NCI-H446 (cell line): ENCODE results near the gene TBC1D13.
"Not testable (repeated sequence)": the region's sequence is repeated elsewhere in the genome, so short reads cannot be mapped to it uniquely, and the experiment has no call there.

Source experiments
- DNase-seq, 2 experiments: peaks; one replicate each; lab custom pipeline; 2025; lab: John Stamatoyannopoulos, UW

Gene TBC1D13

DNA sequence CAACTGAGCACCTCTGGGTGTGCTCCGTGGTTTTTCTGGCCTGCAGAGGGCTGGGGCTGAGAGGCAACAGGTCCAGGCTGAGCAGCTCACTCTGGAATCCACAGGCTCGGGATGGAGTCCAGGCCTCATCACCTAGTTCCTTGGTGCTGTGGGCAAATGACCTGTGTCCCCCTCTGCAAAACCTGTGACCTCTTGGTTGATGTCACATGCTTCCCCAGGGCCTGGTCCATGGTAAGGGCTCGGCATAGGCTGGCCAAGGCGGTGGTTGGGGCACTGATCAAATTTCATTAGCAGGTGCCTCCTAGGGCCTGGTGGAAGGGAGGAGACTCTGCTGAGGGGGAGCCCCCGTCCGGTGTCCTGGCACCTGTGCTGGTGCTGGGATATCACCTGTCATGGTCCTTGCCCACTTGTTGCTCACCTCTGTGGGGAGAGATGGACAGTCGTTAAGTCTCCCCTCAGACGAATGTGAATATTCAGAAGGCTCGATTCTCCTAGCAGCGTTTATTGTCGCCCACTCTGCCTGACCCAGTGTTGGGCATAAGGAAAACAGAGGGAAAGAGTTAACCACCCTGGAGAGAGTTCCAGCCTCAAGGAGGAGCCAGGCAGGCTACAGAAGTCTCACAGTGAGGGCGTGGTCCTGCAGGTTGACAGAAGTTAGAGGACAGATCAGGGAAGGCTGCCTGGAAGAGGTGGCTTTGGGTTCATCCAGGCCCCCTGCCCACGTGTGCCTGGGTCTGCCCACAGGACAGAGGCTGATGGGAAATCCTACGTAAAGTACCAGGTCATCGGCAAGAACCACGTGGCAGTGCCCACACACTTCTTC, 34.7 kb downstream of the TBC1D13 start:
- DNase-seq: no peak

DNA sequence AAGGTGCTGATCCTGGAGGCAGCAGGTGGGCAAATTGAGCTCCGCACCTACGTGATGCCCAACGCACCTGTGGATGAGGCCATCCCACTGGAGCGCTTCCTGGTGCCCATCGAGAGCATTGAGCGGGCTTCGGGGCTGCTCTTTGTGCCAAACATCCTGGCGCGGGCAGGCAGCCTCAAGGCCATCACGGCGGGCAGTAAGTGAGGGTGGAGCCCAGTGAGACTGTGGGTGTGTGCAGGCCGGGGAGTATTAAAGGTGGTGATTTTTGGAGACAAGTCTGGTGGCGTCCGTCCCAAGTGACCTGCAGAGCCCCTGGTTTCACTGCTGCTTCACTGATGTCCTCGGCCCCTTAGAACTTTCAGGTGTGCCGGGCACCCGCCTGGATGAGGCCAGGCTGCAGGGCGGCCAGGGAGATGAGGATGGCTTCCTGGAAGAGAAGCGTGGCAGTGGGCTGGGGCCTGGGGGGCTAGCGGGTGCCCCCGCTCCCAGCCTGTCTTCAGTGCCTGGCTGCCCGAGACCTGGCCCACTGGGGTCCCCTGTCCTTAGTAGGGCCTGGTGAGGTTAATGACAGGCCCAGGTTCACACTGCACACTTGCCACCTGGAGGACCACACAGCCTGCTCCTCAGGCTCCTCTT, 35.5 kb downstream of the TBC1D13 start:
- no peak for DNase-seq

DNA sequence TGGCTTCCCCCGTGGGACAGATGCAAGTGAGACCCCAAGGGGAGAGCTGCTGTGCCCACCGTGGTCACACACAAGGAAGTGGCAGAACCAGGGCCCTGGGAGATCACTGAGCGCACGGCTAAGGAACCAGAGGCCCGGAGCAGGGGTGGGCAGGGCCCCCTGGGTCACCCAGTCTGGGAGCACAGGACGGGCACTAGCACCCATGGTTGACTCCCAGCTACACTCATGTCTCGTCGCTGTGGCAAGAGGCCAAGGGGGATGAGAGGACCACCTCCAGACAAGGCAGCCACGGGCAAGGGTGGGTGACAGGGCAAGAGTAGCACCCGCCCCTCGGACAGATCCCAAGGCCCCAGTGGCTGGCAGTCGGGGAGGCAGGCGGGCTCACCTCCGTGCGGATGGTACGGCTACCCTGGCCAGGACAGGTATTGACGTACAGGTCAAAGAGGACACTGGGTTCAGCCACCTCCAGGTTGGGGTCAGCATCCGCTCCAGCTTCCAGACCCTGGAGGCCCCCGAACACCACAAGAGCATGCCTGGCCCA, 36.4 kb downstream of the TBC1D13 start:
- DNase-seq: no peak

DNA sequence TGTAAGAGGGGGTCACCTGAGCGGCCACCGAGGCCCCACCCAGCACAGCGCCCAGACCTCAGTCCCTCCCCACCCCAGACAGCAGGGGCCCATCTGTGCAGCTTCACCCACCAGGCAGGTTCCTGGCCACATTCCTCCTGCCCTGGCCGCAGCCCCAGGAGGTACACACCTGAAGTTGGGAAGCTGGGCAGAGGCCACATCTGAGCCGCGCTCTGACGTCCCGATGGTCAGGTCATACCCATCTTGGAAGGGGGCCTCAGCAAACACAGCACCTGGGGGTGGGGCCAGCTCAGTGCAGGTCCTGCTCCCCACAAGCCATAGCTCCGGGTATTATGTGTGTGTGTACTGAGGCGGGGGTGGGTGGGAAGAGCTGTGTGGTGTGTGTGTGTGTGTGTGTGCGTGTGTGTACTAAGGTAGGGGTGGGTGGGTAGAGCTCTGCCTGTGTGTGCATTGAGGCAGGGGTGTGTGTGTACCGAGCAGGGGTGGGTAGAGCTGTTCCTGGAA, 36.9 kb downstream of the TBC1D13 start:
- no peak for DNase-seq

DNA sequence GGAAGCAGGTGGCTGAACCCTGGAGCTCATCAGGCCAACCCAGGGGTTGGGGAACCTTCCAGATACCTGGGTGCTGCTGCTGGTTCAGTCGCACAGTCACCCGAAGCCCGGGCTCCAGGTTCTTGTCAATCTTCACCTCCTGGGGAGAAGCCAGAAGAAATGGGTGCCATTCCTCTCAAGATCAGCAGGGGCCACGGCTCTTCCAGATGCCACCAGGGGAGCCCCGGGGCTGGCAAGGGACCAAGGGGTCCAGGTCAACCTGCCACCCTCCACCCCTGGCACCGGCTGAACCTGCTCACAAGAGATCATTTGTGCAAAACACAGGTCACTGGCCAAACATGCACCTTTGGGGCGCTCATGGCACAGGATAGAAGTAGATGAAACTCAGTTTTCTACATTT, 37.9 kb downstream of the TBC1D13 start:
- DNase-seq: no peak

DNA sequence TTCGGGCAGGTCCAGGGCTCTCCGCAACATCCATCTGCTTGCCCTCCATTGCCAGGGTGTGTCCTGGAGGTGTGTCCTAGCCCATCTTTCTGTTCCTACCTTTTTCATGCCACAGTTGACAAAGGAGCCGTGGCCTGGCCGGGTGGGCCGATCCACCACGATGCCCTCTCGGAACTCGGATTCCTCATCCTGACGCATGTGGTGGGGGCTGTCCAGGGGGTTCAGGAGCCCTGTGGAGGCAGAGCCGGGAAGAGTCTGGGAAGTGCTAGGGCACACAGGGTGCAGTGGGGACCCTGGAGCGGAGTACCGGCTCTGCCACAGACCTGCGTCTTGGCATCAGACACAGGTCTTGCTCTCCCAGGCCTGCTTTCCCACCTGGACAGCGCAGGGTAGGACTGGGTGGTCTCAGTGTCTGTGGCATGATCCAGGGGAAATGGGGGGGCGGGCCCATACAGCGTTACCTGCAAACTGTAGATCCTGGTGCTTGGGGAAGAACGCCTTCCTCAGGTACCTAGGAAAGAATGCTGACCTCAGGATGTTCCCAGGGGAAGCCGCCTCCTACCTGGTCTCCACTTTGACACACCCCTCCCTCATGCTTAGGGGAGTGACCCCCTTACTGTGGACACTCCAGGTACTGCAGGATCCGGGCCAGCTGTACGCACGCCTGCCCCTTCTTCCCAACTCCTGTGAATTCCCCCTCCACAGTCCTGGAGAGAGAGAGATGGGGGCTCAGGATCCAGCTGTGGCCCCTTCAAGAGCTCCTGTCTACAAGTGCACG, 39.1 kb downstream of the TBC1D13 start:
- DNase-seq: no peak

DNA sequence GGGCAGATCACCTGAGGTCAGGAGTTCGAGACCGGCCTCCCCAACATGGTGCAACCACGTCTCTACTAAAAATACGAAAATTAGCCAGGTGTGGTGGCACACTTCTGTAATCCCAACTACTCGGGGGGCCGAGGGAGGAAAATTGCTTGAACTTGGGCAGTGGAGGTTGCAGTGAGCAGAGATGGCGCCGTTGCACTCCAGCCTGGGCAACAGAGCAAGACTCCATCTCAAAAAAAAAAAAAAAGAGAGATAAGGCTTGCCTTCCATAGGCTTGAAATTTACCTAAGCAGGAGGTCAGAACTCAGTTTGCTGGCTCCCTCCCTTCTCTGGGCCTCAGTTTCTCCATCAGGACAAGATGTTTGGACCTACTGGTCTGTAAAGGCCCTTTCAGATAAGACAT, 41.2 kb downstream of the TBC1D13 start:
- DNase-seq: no peak

DNA sequence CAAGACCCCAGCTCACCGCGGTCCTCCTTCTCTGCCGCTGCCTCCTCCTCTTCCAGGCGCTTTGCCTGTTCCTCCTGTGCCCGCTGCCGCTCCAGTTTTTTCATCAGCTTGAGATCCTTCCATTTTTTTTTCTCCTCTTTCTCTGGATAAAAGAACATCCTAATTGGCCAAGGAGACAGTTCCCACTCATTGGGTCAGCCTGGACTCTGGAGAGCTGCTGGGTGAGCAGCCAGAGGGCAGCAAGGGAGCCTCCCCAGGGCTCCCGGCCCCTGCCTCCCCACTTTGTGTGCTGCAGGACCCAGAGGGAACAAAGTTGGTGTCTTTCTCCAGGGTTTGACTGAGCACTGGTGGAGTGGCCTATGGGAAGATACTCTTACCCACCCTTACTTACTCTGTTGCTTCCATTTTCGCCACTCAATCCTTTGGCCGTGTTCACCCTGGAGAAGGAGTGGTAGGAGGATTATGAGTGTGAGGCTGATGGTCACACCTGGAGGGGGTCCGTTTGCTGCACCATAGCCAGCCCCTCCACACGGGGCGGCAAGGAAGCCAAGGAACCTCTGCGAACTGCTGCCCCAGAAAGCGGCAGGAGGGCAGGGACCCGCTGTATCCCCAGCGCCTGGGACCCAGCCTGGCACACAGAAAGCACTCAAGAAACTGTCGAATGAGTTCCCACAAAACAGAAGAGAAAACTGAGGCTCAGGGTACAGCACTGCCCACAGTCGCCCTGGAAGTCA, 41.8 kb downstream of the TBC1D13 start:
- DNase-seq: no peak

DNA sequence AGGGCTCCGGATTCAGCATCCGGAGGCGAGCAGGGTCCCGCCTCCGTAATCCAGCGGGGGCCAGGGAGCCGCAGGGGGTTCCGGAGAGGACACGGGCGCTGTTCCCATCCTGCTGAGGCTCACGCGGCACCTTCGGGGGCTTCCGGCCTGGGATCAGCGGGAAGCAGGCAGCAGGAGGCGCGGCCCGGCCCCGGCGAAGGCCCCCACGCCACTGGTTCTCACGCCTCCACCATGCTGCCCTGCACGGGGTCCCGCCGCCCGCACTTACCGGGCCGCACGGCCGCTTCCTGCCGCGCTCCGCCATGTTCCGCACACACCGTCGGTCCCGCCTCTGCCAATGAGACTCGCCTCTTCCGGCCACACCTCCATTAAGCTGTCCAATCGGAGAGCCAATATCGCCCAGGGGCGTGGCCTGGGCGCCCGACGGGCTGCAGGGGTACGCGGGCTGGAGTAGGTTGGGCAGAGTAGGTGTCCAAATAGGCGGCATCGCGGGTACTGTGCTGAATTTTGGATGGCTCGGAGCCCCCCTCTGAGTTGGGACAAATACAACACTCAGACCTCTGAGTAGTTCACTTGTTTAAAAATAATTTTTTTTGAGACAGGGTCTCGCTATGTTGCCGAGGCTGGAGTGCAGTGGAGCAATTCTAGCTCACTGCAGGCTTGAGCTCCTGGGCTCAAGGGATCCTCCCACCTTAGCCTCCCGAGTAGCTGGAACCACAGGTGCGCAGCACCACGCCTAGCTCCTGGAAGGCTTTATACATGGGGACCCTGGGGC, 42.6 kb downstream of the TBC1D13 start, which contains the start of gene SPOUT1:
TSS of gene SPOUT1 (minus strand) at position 318 of the 775 bp plus-strand sequence. CDS start at position 304, 14 bp downstream.
- DNase-seq: peak; percentile 74 to 89

DNA sequence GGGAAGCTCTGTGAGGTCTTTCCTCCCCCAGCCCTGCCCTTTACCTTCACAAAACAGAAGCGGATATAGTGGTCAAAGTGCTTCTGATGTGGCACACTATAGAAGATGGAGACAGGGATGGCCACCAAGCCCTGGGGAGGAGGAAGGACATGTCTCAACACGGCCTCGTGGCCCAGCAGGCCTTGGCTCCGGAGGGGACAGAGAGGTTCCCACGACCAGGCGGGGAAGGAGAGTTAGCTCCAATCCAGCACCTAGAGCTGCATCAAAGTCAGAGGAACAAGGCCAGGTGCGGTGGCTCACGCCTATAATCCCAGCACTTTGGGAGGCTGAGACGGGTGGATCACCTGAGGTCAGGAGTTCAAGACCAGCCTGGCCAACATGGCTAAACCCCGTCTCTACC, 46.6 kb downstream of the TBC1D13 start:
- no peak for DNase-seq

DNA sequence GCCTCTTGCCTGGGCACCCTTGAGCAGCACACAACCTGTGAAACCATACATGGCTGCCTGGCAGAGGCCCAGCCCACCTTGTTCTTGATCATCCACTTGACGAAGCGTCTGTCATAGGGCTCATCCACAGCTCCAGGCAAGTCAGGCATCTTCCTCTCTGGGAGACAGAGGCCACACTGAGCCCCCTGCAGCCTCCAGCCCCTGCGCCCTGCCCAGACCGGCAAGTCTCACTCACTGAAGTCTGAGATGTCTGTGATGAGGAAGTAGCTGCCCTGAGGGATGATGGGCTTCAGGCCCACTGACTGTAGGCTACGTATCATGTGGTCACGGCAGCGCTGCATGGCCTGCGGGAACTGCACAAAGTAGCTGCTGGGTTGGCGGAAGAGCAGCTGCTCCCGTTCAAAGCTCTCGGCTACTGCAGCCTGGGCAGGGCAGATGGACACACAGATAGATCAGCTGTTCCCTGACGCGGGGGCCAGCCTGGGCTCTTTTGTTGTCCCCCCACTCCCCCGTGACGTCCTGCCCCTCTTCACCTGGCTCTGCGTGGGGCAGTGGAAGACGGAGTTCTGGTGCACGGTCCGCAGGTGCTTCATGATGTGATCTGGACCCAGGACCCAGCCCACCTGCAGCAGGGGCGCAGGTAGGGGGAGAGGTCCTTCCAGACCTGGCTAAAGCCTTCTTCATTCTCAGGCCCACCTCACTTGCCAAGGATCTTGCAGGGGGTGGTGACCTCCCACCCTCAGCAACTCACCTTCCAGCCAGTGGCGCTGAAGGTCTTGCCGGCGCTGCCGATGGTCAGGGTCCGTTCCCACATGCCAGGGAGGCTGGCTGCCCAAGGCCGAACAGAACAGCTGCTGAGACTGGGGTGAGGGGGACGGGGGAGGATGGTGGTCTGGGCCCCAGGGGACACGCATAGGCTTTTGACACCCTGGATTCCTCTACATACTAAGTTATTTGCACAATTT, 48.5 kb downstream of the TBC1D13 start:
- DNase-seq: no peak

DNA sequence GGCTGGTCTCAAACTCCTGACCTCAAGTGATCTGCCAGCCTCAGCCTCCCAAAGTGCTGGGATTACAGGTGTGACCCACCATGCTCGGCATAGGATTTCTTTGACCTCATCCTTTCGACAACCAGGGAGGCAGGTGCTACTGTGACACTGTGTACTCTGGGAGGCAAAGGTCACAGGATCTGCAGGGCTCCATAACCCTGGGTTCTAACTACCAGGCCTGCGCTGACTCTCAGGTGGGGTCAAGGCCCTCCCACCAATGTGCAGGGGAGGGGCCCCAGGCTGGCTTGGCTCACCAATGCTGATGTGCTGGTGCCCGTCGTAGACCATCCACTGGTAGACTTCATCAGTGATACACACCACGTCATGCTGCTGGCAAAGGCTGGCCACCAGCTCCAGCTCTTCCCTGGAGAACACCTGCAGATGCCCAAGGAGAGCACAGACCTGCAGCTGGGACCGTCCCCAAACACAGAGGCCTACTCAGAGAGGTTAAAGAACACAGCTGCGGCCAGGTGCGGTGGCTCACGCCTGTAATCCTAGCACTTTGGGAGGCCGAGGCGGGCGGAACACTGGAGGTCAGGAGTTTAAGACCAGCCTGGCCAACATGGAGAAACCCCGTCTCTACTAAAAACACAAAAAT, 49.6 kb downstream of the TBC1D13 start:
- no peak for DNase-seq

DNA sequence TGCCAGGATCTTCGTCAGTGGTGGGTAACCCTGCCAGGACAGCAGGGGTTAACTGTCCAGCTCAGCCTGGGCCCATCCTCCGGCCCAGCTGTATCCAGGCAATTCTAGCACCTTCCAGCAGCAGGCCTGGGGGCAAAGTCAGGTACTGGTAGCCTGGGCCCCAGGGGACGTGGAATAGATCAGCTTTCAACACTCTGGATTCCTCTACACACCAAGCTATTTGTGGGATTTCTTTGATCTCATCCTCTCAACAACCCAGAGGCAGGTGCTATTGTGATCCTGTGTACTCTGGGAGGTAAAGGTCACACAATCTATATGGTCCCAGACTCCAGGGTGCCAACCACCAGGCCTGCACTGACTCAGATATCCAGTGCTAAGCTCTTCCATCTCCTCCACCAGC, 51.3 kb downstream of the TBC1D13 start:
- no peak for DNase-seq

DNA sequence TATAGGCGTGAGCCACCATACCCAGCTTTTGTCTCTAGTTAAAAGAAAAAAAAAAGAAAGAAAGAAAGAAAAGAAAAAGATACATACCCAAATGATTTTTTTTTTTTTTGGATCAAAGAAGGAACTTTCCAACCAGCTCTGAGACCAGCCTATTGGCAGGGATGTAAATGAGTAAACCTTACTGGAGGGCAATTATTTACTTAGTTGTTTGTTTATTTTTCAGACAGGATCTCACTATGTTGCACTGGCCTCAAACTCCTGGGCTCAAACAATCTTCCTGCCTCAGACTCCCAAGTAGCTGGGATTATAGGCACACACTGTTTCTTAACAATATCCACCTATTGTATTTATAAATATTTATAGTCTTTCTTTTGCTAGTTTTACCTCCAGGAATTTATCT, 53.5 kb downstream of the TBC1D13 start:
- DNase-seq: no peak

DNA sequence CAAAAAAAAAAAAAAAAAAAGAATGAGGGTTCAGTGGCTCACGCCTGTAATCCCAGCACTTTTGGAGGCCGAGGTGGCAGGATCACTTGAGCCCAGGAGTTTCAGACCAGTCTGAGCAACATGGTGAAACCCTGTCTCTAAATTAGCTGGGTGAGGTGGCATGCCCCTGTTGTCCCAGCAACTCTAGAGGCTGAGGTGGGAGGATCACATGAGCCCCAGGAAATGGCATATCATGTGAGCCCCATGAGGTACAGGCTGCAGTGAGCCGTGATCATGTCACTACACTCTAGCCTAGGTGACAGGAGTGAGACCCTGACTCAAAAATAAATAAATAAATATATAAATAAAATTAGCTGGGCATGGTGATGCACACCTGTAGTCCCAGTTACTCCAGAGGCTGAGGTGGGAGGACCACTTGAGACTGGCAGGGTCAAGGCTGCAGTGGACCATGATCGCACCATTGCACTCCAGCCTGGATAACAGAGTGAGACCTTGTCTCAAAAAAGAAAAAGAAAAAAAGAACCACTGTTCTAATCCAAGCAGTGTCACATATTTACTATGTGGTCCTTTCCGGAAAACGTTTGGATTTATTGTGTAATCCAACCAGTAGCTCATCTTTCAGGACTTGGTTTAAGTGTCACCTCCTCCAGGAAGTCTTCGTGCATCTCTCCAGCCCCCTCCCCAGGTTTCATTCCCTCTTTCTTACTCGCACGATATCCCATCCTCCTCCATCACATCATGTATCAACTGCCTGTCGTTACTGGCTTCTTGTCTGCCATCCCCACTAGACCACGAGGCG, 54.8 kb downstream of the TBC1D13 start:
- DNase-seq: no peak

DNA sequence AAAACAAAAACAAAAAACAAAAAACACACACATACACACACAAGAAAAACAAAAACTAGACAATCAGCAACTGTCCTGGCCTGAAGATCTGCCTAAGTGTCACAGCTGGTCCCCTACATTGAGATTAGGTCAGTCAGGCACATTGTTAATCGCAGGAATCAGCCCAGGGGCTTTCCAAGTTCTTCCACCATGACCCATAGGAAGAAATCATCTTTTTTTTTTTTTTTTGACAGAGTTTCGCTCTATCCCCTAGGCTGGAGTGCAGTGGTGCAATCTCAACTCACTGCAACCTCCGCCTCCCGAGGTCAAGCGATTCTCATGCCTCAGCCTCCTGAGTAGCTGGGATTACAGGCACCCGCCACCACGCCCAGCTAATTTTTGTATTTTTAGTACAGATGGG, 56.1 kb downstream of the TBC1D13 start:
- not testable (repeated sequence) for DNase-seq

DNA sequence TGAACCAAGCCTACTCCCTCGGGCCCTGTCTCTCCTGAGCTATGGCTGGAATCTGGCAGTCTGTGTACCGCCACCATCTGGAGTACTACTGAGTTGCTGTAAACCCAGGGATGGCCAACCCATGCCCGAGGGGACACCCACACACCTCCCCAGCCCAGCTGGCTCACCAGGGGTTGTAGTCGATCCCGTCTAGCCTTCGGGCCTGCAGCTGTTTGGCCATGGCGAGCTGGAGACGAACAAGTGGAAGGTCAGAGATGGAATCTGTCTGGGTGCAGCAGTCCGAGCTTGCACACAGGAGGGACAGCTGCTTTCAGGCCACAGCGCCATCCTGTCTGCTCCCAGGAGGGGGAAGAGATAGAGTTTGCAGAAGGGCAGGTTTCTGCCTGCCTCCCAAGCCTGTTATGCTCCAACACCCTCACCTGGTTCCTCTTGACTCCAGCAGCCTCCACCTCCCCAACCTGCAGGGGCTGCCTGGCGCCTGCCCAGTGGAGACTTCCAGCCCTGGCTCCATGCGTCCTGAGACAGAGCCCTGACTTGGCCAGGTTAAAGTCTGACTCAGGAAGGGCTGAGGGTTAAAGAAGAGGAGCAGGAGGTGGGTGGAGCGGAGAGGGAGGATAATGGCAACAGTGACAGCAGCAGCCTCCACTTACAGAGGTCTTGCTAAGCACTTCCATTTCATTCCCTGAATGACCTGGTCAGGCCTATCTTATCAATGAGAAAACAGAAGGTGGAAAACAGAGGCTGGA, 58.3 kb downstream of the TBC1D13 start:
- DNase-seq: no peak

DNA sequence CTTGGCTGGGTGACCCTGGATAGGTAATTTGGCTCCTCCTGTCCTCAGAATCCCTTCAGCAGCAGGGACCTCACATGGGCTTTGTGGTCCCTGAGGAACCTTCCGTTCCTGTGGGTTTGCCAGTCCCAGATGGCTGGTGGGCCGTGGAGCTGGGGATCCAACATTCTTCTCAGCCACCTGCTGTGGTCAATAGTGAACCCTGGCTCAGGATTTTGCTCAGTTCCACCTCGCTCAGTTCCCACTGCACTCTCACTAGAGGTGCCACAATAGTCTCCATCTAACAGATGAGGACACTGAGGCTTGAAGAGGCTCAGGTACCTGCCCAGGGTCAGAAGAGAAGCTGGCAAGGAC, 59.6 kb downstream of the TBC1D13 start:
- DNase-seq: no peak
